Activated B cell treated with CpG ODN at 0.5 μM for 24 hours (primary cell): Measurements from ENCODE around the gene ABCD2. TPM values are rescaled to one million over a fixed set of nuclear protein-coding genes. Genes with fewer than 3 reads are reported as not detected.
"Not testable (repeated sequence)": the region's sequence is repeated elsewhere in the genome, so short reads cannot be mapped to it uniquely, and the experiment has no call there.

Source experiments
- ATAC-seq: fragments of 200-7000 bp; cut with Tn5 transposase; one replicate; pipeline ENCODE4 v1.10.0; 2021; ENCODE audit warnings: low read depth, mild to moderate bottlenecking, moderate library complexity
- CTCF ChIA-PET: fragments of 350-600 bp; sonication (Branson Sonifier 250); formaldehyde crosslinking; loops from one replicate; lab custom pipeline; 2021; ENCODE audit warnings: antibody characterized with exemption; lab: Charles Lee
- POLR2A ChIA-PET: fragments of 350-600 bp; sonication (Branson Sonifier 250); formaldehyde crosslinking; loops from one replicate; lab custom pipeline; 2021; ENCODE audit warnings: antibody characterized with exemption; lab: Charles Lee
- DNase-seq: peaks from one replicate; pipeline ENCODE4 v3.0.0; 2022
- H3K27ac Mint-ChIP-seq: one replicate; pipeline ENCODE4 v1.8.0; 2020; ENCODE audit warnings: mixed read lengths
- H3K27me3 Mint-ChIP-seq: one replicate; pipeline ENCODE4 v1.8.0; 2021; ENCODE audit warnings: mixed read lengths
- H3K36me3 Mint-ChIP-seq: one replicate; pipeline ENCODE4 v1.8.0; 2021; ENCODE audit warnings: low read depth, mixed read lengths
- H3K4me1 Mint-ChIP-seq: one replicate; pipeline ENCODE4 v1.8.0; 2021; ENCODE audit warnings: mixed read lengths
- H3K4me3 Mint-ChIP-seq: one replicate; pipeline ENCODE4 v1.8.0; 2020; ENCODE audit warnings: mild to moderate bottlenecking, mixed read lengths
- H3K9me3 Mint-ChIP-seq: one replicate; pipeline ENCODE4 v1.8.0; 2020; ENCODE audit warnings: mixed read lengths
- intact Hi-C: fragments of 100-400 bp; cut with micrococcal nuclease; formaldehyde crosslinking; loops from one replicate; pipeline ENCODE4 v1.15.1; 2024
- total RNA-seq: library from RNA; stranded (reverse); gene quantifications from 2 replicates; pipeline ENCODE4 v1.2.3, GENCODE V29; 2022
- TF ChIP-seq, protein P1 (sequence below): fragments of 200-600 bp; IDR thresholded peaks from one replicate; pipeline ENCODE4 v1.8.0; 2022; ENCODE audit warnings: antibody characterized with exemption, mild to moderate bottlenecking

The ABCD2 gene
- total RNA-seq, 1 donor from 2014 or later = 1.8 TPM

DNA sequence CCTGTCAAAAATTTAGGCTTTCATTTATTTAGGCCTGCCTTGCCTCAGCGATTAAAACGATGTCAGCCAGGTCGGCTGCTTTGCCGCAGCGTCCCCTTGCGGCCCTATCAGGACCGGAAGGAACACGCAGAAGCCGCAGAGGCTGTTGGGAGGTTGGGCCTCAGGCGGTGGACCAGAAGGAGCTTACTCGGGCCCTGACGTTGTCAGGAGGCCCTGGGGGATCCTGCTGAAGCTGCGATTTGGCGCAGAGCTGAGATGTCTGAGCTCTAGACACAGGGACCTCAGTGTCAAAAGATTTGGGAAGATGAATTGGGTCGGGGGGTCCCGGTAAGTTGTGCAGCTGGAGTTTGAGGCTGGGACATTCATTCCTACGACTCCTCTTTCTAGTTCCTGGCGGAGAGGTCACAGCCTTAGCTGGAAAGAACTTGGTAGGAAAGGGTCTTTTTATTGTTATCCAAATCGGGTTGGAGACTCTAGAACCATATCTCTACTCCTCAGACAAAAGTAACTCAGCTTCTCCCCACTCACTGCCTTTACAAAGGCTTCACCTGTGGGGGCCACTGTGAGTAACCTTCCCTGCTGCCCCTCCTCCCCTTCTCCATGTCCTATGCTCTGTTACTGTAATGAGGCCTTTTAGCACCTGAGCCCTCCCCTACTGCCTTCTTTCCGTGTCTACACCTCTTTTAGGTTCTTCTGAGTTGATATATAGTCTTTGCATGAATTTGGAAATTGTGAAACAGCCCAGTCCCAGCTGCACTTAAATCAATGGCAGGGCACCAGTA, 6.6 kb upstream of the ABCD2 start:
- POLR2A ChIA-PET = no interaction called here
- TF ChIP-seq, protein P1, sequence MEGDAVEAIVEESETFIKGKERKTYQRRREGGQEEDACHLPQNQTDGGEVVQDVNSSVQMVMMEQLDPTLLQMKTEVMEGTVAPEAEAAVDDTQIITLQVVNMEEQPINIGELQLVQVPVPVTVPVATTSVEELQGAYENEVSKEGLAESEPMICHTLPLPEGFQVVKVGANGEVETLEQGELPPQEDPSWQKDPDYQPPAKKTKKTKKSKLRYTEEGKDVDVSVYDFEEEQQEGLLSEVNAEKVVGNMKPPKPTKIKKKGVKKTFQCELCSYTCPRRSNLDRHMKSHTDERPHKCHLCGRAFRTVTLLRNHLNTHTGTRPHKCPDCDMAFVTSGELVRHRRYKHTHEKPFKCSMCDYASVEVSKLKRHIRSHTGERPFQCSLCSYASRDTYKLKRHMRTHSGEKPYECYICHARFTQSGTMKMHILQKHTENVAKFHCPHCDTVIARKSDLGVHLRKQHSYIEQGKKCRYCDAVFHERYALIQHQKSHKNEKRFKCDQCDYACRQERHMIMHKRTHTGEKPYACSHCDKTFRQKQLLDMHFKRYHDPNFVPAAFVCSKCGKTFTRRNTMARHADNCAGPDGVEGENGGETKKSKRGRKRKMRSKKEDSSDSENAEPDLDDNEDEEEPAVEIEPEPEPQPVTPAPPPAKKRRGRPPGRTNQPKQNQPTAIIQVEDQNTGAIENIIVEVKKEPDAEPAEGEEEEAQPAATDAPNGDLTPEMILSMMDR = no peak
- CTCF ChIA-PET = no interaction called here
- no peak overlapping the region for H3K27ac Mint-ChIP-seq
- ATAC-seq (no peak), DNase-seq (no peak)
- no peak overlapping the region for H3K4me3 Mint-ChIP-seq
- H3K4me1 Mint-ChIP-seq = peaks cover 21% of the 10 kb centered on the region
- H3K9me3 Mint-ChIP-seq = no peaks in the 10 kb centered on the region
- H3K27me3 Mint-ChIP-seq = no peaks in the 10 kb centered on the region
- no peaks in the 10 kb centered on the region for H3K36me3 Mint-ChIP-seq
- intact Hi-C loops = no loop called here

DNA sequence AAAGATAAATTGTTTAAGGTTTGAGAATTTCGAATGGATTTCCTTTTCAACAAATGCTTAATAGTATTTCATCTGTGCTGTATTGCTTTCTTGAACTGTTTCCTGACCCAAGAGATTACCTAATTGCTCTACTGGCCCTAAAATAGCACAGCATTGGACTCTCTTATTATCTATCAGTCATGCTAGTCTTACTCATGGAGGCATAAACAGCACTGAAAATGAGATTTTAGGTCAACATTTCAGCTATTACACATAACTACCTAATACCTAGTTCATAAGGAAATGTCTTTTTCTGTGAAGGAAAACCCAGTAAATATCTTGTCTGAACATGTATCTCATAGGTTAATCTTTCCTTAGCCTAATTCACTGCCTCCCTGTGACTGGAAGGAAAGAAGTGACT, 4.3 kb upstream of the ABCD2 start:
- Mint-ChIP-seq H3K4me1 (peaks cover 21% of the 10 kb centered on the region), H3K4me3 (no peak overlapping the region), H3K27ac (no peak overlapping the region), H3K9me3 (no peaks in the 10 kb centered on the region), H3K27me3 (no peaks in the 10 kb centered on the region), H3K36me3 (no peaks in the 10 kb centered on the region)
- ATAC-seq (no peak), DNase-seq (no peak)
- ChIA-PET POLR2A (no interaction called here), CTCF (no interaction called here)
- TF ChIP-seq, protein P1 = no peak
- intact Hi-C loops = loop anchor here (5.0 kb wide), 2 partner anchors 307 to 688 kb away; no protein-coding TSS in a partner anchor

DNA sequence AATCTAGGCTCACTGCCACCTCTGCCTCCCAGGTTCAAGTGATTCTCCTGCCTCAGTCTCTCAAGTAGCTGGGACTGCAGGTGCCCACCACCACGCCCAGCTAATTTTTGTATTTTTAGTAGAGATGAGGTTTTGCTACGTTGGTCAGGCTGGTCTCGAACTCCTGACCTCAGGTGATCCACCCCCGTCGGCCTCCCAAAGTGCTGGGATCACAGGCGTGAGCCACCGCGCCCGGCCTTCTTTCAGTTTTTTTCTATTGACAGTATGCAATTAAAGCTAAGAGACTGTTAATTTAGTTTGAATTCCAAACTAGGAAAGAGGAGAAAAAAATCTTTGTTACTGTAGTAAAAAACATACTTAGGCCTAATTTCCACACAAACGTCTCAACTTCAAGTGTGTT, 3.6 kb upstream of the ABCD2 start:
- H3K27ac Mint-ChIP-seq, H3K4me3 Mint-ChIP-seq, DNase-seq, POLR2A ChIA-PET, H3K9me3 Mint-ChIP-seq, H3K36me3 Mint-ChIP-seq, ATAC-seq, CTCF ChIA-PET, H3K27me3 Mint-ChIP-seq: not testable (repeated sequence)
- intact Hi-C loops = loop anchor here (5.0 kb wide), 2 partner anchors 306 to 689 kb away; no protein-coding TSS in a partner anchor
- H3K4me1 Mint-ChIP-seq = peaks cover 16% of the 10 kb centered on the region

DNA sequence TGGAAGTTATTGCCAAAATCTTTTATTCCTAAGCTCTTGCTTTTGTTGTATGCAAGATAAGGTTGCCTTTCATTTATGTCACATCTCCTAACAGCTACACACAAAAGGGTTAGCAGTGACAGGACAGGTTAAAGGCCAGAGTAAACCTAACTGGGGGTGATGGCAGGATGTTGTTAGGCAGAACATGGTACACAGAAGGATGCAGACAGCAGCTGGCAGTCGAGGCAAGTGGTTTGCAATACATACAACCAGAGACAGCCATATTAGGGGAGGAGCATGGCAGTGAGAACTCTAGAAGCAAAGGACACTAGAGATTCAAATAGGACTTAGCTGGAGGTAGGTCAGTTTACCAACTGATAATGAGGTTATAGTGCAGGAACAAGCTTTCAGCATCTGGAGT, 2.7 kb upstream of the ABCD2 start:
- ChIA-PET POLR2A (no interaction called here), CTCF (no interaction called here)
- no peak overlapping the region for H3K4me3 Mint-ChIP-seq
- ATAC-seq (no peak), DNase-seq (no peak)
- TF ChIP-seq, protein P1 = no peak
- H3K27ac Mint-ChIP-seq = peak overlapping the region; percentile 22
- no peaks in the 10 kb centered on the region for H3K36me3 Mint-ChIP-seq
- intact Hi-C loops = loop anchor here (5.0 kb wide), 2 partner anchors 305 to 690 kb away; no protein-coding TSS in a partner anchor
- H3K9me3 Mint-ChIP-seq = no peaks in the 10 kb centered on the region
- no peaks in the 10 kb centered on the region for H3K27me3 Mint-ChIP-seq
- peaks cover 16% of the 10 kb centered on the region for H3K4me1 Mint-ChIP-seq

DNA sequence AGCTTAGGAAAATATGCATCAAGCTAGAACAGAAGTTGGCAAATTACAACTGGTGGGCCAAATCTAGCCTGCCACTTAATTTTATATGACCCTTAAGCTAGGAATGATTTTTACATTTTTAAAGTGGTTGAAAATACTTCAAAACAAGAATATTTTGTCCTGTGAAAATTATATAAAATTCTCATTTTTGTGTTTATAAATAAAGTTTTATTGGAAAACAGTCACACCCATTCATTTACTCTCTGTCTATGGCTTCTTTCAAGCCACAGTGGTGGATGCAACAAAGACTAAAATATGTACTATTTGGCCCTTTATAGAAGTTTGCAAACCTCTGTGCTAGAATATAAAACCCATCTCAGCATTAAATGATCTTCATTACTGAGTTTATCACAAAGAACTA, 2.1 kb upstream of the ABCD2 start:
- no peak for ATAC-seq
- intact Hi-C loops = loop anchor here (2.0 to 5.0 kb wide), 3 partner anchors 17 to 691 kb away; no protein-coding TSS in a partner anchor
- H3K4me3 Mint-ChIP-seq = no peak overlapping the region
- H3K27ac Mint-ChIP-seq = no peak overlapping the region
- CTCF ChIA-PET = no interaction called here
- POLR2A ChIA-PET = interaction anchor here (0.6 kb wide), 1 partner anchor 101 kb away, joined by 3 read pairs; no protein-coding TSS in a partner anchor
- H3K27me3 Mint-ChIP-seq = no peaks in the 10 kb centered on the region
- DNase-seq = no peak
- no peaks in the 10 kb centered on the region for H3K36me3 Mint-ChIP-seq
- TF ChIP-seq, protein P1 = no peak
- peaks cover 19% of the 10 kb centered on the region for H3K4me1 Mint-ChIP-seq
- H3K9me3 Mint-ChIP-seq = no peaks in the 10 kb centered on the region
